ENCODE measurements around the gene OVAAL. TPM values are rescaled to one million over a fixed set of nuclear protein-coding genes. Genes with fewer than 3 reads are reported as not detected.

OVAAL gene
- total and polyA plus RNA-seq, 9 of the 15 experiments (the other 6 are each of a cell fraction or from before 2014, with no cell fraction given), result 0.04 to 0.18 (median 0.08) TPM; not detected in 4

- TF ChIP-seq CTBP1 (IDR thresholded peaks at IDR 0.05; ENCODE audit: borderline replicate concordance) (peak; percentile 37; the same call in 1 of the 2 replicates), FOXP4 (CRISPR knock-in tag; IDR thresholded peaks at IDR 0.05; ENCODE audit: borderline replicate concordance) (no peak), LEF1 (IDR thresholded peaks at IDR 0.05) (peak; percentile 96), TGIF2 (CRISPR knock-in tag; IDR thresholded peaks at IDR 0.05) (no peak), BRF2 (IDR thresholded peaks at IDR 0.05; ENCODE audit: borderline replicate concordance, insufficient read depth, insufficient read length) (no peak), GMEB1 (CRISPR knock-in tag; IDR thresholded peaks at IDR 0.05) (no peak), ZFP36 (IDR thresholded peaks at IDR 0.05; ENCODE audit: low read depth, low read length, partially characterized antibody) (no peak), ZNF707 (CRISPR knock-in tag; conservative IDR thresholded peaks at IDR 0.05) (no peak), KAT7 (CRISPR knock-in tag; IDR thresholded peaks at IDR 0.05; ENCODE audit: borderline replicate concordance) (no peak), ZNF184 (CRISPR knock-in tag; IDR thresholded peaks at IDR 0.05) (no peak), ZNF444 (CRISPR knock-in tag; IDR thresholded peaks at IDR 0.05) (no peak), HDAC1 (IDR thresholded peaks at IDR 0.05) (no peak), NCOA1 (IDR thresholded peaks at IDR 0.05; ENCODE audit: low read depth) (no peak), AFF1 (IDR thresholded peaks at IDR 0.05; ENCODE audit: low read depth in 1 of 2, partially characterized antibody in 2 of 2) (peak in 1 of 2 experiments; percentile 14)
These were observed 37.1 kb upstream of the OVAAL start (continued) for GRCh38 chr1:180521474-180522212.
